WTC11 (cell line): ENCODE data around the gene COG5. TPM values are rescaled to one million over a fixed set of nuclear protein-coding genes. Genes with fewer than 3 reads are reported as not detected.

Experiments used
- ATAC-seq: fragments of 200-7000 bp; cut with Tn5 transposase; 2 replicates; pipeline ENCODE4 v1.10.0; 2021; ENCODE audit warnings: mild to moderate bottlenecking, moderate library complexity
- CTCF ChIA-PET: fragments of 300-600 bp; sonication (Branson Sonifier 250); formaldehyde crosslinking; loops from one replicate; lab custom pipeline; 2021; ENCODE audit warnings: antibody characterized with exemption; lab: Charles Lee
- POLR2A ChIA-PET: fragments of 350-600 bp; sonication (Branson Sonifier 250); formaldehyde crosslinking; loops from one replicate; lab custom pipeline; 2021; ENCODE audit warnings: antibody characterized with exemption; lab: Charles Lee
- DNase-seq: peaks from one replicate; pipeline ENCODE4 v3.0.0; 2021; ENCODE audit warnings: low spot score
- H3K27ac Mint-ChIP-seq: 2 replicates; pipeline ENCODE4 v1.8.0; 2021; ENCODE audit warnings: mixed read lengths
- H3K27me3 Mint-ChIP-seq: 2 replicates; pipeline ENCODE4 v1.8.0; 2021; ENCODE audit warnings: low read depth, mild to moderate bottlenecking, moderate library complexity, mixed read lengths
- H3K36me3 Mint-ChIP-seq: 2 replicates; pipeline ENCODE4 v1.8.0; 2021; ENCODE audit warnings: mixed read lengths
- H3K4me1 Mint-ChIP-seq: 2 replicates; pipeline ENCODE4 v1.8.0; 2022; ENCODE audit warnings: mixed read lengths
- H3K4me3 Mint-ChIP-seq: 2 replicates; pipeline ENCODE4 v1.8.0; 2021; ENCODE audit warnings: mild to moderate bottlenecking, moderate library complexity, mixed read lengths
- H3K9me3 Mint-ChIP-seq: 2 replicates; pipeline ENCODE4 v1.8.0; 2021; ENCODE audit warnings: mixed read lengths
- ETV6 ChIP-seq: sonication (generic); formaldehyde crosslinking; IDR thresholded peaks from 2 replicates; pipeline ENCODE4 v1.8.1; 2022; ENCODE audit warnings: mild to moderate bottlenecking, missing genetic modification reagents
- FOXP1 ChIP-seq: sonication (generic); formaldehyde crosslinking; IDR thresholded peaks from 2 replicates; pipeline ENCODE4 v1.8.0; 2022; ENCODE audit warnings: missing genetic modification reagents, mild to moderate bottlenecking, moderate library complexity, borderline replicate concordance
- JUN ChIP-seq: sonication (generic); formaldehyde crosslinking; IDR thresholded peaks from 2 replicates; pipeline ENCODE4 v1.8.0; 2023; ENCODE audit warnings: mild to moderate bottlenecking, missing genetic modification reagents
- MXD4 ChIP-seq: fragments of 250-450 bp; sonication (Bioruptor Pico); IDR thresholded peaks from 2 replicates; pipeline ENCODE4 v1.8.0; 2021; ENCODE audit warnings: mild to moderate bottlenecking, moderate library complexity, borderline replicate concordance
- NR2C2 ChIP-seq: sonication (generic); formaldehyde crosslinking; IDR thresholded peaks from 2 replicates; pipeline ENCODE4 v1.8.0; 2022; ENCODE audit warnings: mild to moderate bottlenecking, missing genetic modification reagents
- RELA ChIP-seq: sonication (generic); formaldehyde crosslinking; IDR thresholded peaks from 2 replicates; pipeline ENCODE4 v1.8.1; 2022; ENCODE audit warnings: missing genetic modification reagents, mild to moderate bottlenecking, borderline replicate concordance
- TEAD1 ChIP-seq: sonication (generic); formaldehyde crosslinking; IDR thresholded peaks from 2 replicates; pipeline ENCODE4 v1.8.0; 2022; ENCODE audit warnings: mild to moderate bottlenecking, missing genetic modification reagents
- ZNF219 ChIP-seq: sonication (generic); formaldehyde crosslinking; IDR thresholded peaks from 2 replicates; pipeline ENCODE4 v1.8.0; 2023; ENCODE audit warnings: missing genetic modification reagents, mild to moderate bottlenecking, borderline replicate concordance
- ZNF317 ChIP-seq: sonication (generic); formaldehyde crosslinking; IDR thresholded peaks from 2 replicates; pipeline ENCODE4 v1.8.1; 2023; ENCODE audit warnings: low read depth, mild to moderate bottlenecking, moderate library complexity, missing genetic modification reagents, borderline replicate concordance
- ZNF423 ChIP-seq: fragments of 250-450 bp; sonication (Bioruptor Pico); IDR thresholded peaks from 2 replicates; pipeline ENCODE4 v2.1.2; 2022; ENCODE audit warnings: mild to moderate bottlenecking, moderate library complexity
- total RNA-seq: library from RNA; stranded (reverse); gene quantifications from 3 replicates; pipeline ENCODE4 v1.2.3, GENCODE V29; 2021
- TF ChIP-seq, protein P1 (sequence below): sonication (generic); formaldehyde crosslinking; IDR thresholded peaks from 2 replicates; pipeline ENCODE4 v1.8.1; 2022; ENCODE audit warnings: mild to moderate bottlenecking, missing genetic modification reagents, moderate library complexity, borderline replicate concordance
- TF ChIP-seq, protein P2 (sequence below): sonication (generic); formaldehyde crosslinking; IDR thresholded peaks from 2 replicates; pipeline ENCODE4 v1.8.1; 2022; ENCODE audit warnings: mild to moderate bottlenecking, moderate library complexity, missing genetic modification reagents
- TF ChIP-seq, protein P3 (sequence below): sonication (generic); formaldehyde crosslinking; IDR thresholded peaks from 2 replicates; pipeline ENCODE4 v1.8.1; 2022; ENCODE audit warnings: missing genetic modification reagents, borderline replicate concordance
- TF ChIP-seq, protein P4 (sequence below): sonication (generic); formaldehyde crosslinking; IDR thresholded peaks from 2 replicates; pipeline ENCODE4 v1.8.0; 2022; ENCODE audit warnings: mild to moderate bottlenecking, missing genetic modification reagents
- TF ChIP-seq, protein P5 (sequence below): sonication (generic); formaldehyde crosslinking; IDR thresholded peaks from 2 replicates; pipeline ENCODE4 v1.8.0; 2022; ENCODE audit warnings: mild to moderate bottlenecking, missing genetic modification reagents
- TF ChIP-seq, protein P6 (sequence below): sonication (generic); formaldehyde crosslinking; IDR thresholded peaks from 2 replicates; pipeline ENCODE4 v1.8.1; 2023; ENCODE audit warnings: mild to moderate bottlenecking, missing genetic modification reagents, moderate library complexity
- TF ChIP-seq, protein P7 (sequence below): fragments of 250-450 bp; sonication (Bioruptor Pico); conservative IDR thresholded peaks from 2 replicates; pipeline ENCODE4 v1.9.0; 2021; ENCODE audit warnings: mild to moderate bottlenecking

Gene COG5
- total RNA-seq, 1 experiment from 2014 or later, result 23.8 TPM

DNA sequence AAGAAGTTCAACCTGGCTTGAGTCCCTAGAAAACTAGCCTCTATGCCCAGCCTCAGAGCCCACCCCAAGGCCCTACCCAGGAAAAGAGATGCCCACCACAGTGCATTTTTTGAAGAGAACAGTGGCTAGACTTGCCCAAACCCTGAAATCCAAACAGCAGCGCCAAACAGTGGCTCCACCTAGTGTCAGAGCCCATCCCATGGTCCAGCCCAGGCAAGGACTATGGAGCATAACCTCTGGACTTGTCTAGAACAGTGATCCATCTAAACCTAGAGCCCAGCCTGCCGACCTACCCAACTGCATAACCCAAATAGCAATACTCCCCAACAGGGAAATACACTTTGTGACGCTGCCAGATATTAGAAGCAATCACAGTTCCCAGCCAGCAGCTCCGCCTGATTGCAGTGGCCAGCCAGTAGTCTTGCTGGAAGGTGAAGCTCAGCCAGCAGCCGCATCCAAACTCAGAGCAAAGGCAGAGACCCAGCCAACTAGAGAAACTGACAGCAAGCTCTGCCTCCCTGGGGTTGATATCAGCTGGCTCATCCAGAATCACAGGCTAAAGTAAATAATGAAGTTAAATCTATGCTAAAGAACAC, 350.4 kb downstream of the COG5 start:
- Mint-ChIP-seq H3K27me3 (no peaks in the 10 kb centered on the region), H3K27ac (no peak overlapping the region), H3K4me1 (no peaks in the 10 kb centered on the region), H3K4me3 (no peak overlapping the region), H3K9me3 (peaks cover 4% of the 10 kb centered on the region)
- POLR2A ChIA-PET, result no interaction called here
- peak; percentile 34 for DNase-seq
- CTCF ChIA-PET, result interaction anchor here (0.7 to 1.8 kb wide), 11 partner anchors 9 to 666 kb away, joined by 3 to 9 read pairs (median 4); no protein-coding TSS in a partner anchor
- TF ChIP-seq RELA (CRISPR knock-in tag) (no peak), FOXP1 (CRISPR knock-in tag) (no peak), ZNF219 (CRISPR knock-in tag) (no peak)
- TF ChIP-seq, protein P1, sequence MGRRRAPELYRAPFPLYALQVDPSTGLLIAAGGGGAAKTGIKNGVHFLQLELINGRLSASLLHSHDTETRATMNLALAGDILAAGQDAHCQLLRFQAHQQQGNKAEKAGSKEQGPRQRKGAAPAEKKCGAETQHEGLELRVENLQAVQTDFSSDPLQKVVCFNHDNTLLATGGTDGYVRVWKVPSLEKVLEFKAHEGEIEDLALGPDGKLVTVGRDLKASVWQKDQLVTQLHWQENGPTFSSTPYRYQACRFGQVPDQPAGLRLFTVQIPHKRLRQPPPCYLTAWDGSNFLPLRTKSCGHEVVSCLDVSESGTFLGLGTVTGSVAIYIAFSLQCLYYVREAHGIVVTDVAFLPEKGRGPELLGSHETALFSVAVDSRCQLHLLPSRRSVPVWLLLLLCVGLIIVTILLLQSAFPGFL (CRISPR knock-in tag), result no peak
- TF ChIP-seq, protein P2, sequence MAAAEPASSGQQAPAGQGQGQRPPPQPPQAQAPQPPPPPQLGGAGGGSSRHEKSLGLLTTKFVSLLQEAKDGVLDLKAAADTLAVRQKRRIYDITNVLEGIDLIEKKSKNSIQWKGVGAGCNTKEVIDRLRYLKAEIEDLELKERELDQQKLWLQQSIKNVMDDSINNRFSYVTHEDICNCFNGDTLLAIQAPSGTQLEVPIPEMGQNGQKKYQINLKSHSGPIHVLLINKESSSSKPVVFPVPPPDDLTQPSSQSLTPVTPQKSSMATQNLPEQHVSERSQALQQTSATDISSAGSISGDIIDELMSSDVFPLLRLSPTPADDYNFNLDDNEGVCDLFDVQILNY (CRISPR knock-in tag), result no peak
- TF ChIP-seq, protein P3, sequence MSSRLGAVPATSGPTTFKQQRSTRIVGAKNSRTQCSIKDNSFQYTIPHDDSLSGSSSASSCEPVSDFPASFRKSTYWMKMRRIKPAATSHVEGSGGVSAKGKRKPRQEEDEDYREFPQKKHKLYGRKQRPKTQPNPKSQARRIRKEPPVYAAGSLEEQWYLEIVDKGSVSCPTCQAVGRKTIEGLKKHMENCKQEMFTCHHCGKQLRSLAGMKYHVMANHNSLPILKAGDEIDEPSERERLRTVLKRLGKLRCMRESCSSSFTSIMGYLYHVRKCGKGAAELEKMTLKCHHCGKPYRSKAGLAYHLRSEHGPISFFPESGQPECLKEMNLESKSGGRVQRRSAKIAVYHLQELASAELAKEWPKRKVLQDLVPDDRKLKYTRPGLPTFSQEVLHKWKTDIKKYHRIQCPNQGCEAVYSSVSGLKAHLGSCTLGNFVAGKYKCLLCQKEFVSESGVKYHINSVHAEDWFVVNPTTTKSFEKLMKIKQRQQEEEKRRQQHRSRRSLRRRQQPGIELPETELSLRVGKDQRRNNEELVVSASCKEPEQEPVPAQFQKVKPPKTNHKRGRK, result no peak
- TF ChIP-seq, all 79 proteins: peak for 0
- H3K36me3 Mint-ChIP-seq, result peaks cover 6% of the 10 kb centered on the region
- peak; percentile 92 for ATAC-seq

DNA sequence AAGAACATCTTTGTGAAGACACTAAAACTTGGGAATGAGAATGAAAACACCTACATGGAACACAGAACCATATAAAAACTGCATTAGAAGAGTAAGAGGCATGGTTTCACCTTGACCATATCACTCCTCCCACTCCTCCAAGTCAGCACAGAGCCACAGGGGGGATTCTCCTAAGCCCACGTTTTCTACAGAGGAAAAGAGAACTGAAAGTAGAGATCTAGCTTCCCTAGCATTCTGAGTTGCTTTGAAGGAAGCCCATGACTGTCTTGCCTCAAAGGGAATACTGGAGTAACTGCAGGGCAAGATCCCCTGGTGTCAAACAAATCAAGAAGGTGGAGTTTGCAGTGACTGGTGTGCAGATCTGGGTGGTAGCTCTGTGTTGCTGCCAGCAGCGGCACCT, 351.0 kb downstream of the COG5 start:
- H3K9me3 Mint-ChIP-seq, result peaks cover 4% of the 10 kb centered on the region
- no peak overlapping the region for H3K27ac Mint-ChIP-seq
- TF ChIP-seq NR2C2 (CRISPR knock-in tag) (no peak), ETV6 (no peak), ZNF423 (CRISPR knock-in tag) (no peak), ZNF317 (CRISPR knock-in tag) (no peak), JUN (CRISPR knock-in tag) (no peak), MXD4 (CRISPR knock-in tag) (no peak), TEAD1 (CRISPR knock-in tag) (no peak)
- TF ChIP-seq, protein P4, sequence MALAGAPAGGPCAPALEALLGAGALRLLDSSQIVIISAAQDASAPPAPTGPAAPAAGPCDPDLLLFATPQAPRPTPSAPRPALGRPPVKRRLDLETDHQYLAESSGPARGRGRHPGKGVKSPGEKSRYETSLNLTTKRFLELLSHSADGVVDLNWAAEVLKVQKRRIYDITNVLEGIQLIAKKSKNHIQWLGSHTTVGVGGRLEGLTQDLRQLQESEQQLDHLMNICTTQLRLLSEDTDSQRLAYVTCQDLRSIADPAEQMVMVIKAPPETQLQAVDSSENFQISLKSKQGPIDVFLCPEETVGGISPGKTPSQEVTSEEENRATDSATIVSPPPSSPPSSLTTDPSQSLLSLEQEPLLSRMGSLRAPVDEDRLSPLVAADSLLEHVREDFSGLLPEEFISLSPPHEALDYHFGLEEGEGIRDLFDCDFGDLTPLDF, result no peak
- TF ChIP-seq, protein P5, sequence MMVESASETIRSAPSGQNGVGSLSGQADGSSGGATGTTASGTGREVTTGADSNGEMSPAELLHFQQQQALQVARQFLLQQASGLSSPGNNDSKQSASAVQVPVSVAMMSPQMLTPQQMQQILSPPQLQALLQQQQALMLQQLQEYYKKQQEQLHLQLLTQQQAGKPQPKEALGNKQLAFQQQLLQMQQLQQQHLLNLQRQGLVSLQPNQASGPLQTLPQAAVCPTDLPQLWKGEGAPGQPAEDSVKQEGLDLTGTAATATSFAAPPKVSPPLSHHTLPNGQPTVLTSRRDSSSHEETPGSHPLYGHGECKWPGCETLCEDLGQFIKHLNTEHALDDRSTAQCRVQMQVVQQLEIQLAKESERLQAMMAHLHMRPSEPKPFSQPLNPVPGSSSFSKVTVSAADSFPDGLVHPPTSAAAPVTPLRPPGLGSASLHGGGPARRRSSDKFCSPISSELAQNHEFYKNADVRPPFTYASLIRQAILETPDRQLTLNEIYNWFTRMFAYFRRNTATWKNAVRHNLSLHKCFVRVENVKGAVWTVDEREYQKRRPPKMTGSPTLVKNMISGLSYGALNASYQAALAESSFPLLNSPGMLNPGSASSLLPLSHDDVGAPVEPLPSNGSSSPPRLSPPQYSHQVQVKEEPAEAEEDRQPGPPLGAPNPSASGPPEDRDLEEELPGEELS (CRISPR knock-in tag), result no peak
- TF ChIP-seq, protein P6, sequence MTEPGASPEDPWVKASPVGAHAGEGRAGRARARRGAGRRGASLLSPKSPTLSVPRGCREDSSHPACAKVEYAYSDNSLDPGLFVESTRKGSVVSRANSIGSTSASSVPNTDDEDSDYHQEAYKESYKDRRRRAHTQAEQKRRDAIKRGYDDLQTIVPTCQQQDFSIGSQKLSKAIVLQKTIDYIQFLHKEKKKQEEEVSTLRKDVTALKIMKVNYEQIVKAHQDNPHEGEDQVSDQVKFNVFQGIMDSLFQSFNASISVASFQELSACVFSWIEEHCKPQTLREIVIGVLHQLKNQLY (CRISPR knock-in tag), result no peak
- TF ChIP-seq, protein P7, sequence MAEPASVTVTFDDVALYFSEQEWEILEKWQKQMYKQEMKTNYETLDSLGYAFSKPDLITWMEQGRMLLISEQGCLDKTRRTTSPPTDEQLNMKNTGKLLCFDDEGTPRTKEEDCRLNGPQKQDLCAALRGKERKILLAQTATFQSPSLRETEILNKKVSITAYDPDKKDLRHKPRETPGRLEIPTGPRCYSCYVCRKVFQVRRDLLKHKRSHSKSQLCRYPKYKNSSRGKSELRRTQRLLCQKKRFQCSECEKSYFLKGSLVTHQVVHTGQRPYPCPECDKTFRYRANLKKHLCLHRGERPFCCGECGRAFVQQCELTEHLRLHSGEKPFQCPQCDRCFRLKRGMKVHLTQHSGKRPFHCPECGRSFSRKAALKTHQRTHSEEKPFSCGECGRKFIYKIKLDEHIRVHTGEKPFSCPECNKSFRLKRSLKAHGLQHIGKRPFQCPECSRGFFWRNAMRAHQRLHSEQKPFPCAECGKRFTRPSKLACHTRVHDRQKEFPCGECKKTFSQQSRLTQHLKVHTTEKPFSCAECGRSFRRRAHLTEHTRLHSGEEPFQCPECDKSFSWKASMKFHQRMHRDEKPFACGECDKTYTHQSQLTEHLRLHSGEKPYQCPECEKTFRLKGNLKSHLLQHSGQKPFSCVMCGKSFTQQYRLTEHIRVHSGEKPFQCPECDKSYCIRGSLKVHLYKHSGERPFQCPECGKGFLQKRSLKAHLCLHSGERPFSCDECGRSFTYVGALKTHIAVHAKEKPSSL, result no peak
- CTCF ChIA-PET, result interaction anchor here (0.7 to 1.8 kb wide), 9 partner anchors 9 to 666 kb away, joined by 3 to 9 read pairs (median 4); no protein-coding TSS in a partner anchor
- ATAC-seq (peak; percentile 12; the same call in 1 of the 2 replicates), DNase-seq (no peak)
- H3K36me3 Mint-ChIP-seq, result peaks cover 6% of the 10 kb centered on the region
- H3K4me3 Mint-ChIP-seq, result no peak overlapping the region
- POLR2A ChIA-PET, result no interaction called here
- no peaks in the 10 kb centered on the region for H3K27me3 Mint-ChIP-seq
- no peaks in the 10 kb centered on the region for H3K4me1 Mint-ChIP-seq
